Stimulated activated CD8-positive, alpha-beta memory T cell treated with anti-CD3 and anti-CD28 coated beads, Interleukin-15, amount 100 ng/mL, for 4 hours (primary cell): ENCODE results near the gene EXOC1.

Experiments used
- DNase-seq, 2 donors: peaks; one replicate each; pipeline ENCODE4 v3.0.0-alpha.2; 2020; ENCODE audit warnings: low read depth in 2 of 2

EXOC1 gene

GRCh38 chr4:55951191-55951922 is 97.9 kb downstream of the EXOC1 start:
- no peak for DNase-seq
